H1 (cell line): ENCODE data around the gene RSKR. TPM values are rescaled to one million over a fixed set of nuclear protein-coding genes. Genes with fewer than 3 reads are reported as not detected.

Experiments used
- RNF2 ChIP-seq: fragments of 200-900, 300-1000 bp; sonication (generic); IDR thresholded peaks from 2 replicates; pipeline ENCODE4 v1.7.1; 2016; ENCODE audit warnings: borderline replicate concordance, low read depth, mild to moderate bottlenecking, antibody characterized with exemption, low read length; ENCODE audit not compliant: poor library complexity, severe bottlenecking; ENCODE audit errors: missing control alignments
- polyA plus RNA-seq, 7 experiments: library from polyadenylated mRNA; depleted of rRNA in 3 of 7; stranded (reverse) in 5 of 7; unstranded in 2 of 7; fragments of >200 nt in 5 of 7; fragments of 200-250 nt in 2 of 7; gene quantifications; 1 replicate in 5 of 7; 2 replicates in 1 of 7; 4 replicates in 1 of 7; pipeline versions ENCODE4 v1.2.1 to v1.2.3, GENCODE V29; 2011 to 2013; ENCODE audit warnings: missing spikeins in 2 of 7, mixed read lengths in 2 of 7
- total RNA-seq: library from RNA; stranded (reverse); fragmentation: NEBNext Ultra II Directional; extraction: Animal tissue kit (Norgen Biotek cat#: 25700); gene quantifications from 2 replicates; pipeline ENCODE4 v1.2.1, GENCODE V29; 2021
- TF ChIP-seq, protein P1 (sequence below): fragments of 300-600 bp; sonication (generic); IDR thresholded peaks from 2 replicates; pipeline ENCODE4 v1.7.1; 2012; ENCODE audit warnings: low read length, moderate library complexity, mild to moderate bottlenecking, inconsistent platforms; ENCODE audit not compliant: insufficient replicate concordance

The RSKR gene
- total and polyA plus RNA-seq, 2 of the 8 experiments (the other 6 are each of a cell fraction or from before 2014, with no cell fraction given): 24.1 to 28.5 TPM

GRCh38 chr17:28623696-28624095 is 9.7 kb upstream of the RSKR start (continued):
- TF ChIP-seq, protein P1, sequence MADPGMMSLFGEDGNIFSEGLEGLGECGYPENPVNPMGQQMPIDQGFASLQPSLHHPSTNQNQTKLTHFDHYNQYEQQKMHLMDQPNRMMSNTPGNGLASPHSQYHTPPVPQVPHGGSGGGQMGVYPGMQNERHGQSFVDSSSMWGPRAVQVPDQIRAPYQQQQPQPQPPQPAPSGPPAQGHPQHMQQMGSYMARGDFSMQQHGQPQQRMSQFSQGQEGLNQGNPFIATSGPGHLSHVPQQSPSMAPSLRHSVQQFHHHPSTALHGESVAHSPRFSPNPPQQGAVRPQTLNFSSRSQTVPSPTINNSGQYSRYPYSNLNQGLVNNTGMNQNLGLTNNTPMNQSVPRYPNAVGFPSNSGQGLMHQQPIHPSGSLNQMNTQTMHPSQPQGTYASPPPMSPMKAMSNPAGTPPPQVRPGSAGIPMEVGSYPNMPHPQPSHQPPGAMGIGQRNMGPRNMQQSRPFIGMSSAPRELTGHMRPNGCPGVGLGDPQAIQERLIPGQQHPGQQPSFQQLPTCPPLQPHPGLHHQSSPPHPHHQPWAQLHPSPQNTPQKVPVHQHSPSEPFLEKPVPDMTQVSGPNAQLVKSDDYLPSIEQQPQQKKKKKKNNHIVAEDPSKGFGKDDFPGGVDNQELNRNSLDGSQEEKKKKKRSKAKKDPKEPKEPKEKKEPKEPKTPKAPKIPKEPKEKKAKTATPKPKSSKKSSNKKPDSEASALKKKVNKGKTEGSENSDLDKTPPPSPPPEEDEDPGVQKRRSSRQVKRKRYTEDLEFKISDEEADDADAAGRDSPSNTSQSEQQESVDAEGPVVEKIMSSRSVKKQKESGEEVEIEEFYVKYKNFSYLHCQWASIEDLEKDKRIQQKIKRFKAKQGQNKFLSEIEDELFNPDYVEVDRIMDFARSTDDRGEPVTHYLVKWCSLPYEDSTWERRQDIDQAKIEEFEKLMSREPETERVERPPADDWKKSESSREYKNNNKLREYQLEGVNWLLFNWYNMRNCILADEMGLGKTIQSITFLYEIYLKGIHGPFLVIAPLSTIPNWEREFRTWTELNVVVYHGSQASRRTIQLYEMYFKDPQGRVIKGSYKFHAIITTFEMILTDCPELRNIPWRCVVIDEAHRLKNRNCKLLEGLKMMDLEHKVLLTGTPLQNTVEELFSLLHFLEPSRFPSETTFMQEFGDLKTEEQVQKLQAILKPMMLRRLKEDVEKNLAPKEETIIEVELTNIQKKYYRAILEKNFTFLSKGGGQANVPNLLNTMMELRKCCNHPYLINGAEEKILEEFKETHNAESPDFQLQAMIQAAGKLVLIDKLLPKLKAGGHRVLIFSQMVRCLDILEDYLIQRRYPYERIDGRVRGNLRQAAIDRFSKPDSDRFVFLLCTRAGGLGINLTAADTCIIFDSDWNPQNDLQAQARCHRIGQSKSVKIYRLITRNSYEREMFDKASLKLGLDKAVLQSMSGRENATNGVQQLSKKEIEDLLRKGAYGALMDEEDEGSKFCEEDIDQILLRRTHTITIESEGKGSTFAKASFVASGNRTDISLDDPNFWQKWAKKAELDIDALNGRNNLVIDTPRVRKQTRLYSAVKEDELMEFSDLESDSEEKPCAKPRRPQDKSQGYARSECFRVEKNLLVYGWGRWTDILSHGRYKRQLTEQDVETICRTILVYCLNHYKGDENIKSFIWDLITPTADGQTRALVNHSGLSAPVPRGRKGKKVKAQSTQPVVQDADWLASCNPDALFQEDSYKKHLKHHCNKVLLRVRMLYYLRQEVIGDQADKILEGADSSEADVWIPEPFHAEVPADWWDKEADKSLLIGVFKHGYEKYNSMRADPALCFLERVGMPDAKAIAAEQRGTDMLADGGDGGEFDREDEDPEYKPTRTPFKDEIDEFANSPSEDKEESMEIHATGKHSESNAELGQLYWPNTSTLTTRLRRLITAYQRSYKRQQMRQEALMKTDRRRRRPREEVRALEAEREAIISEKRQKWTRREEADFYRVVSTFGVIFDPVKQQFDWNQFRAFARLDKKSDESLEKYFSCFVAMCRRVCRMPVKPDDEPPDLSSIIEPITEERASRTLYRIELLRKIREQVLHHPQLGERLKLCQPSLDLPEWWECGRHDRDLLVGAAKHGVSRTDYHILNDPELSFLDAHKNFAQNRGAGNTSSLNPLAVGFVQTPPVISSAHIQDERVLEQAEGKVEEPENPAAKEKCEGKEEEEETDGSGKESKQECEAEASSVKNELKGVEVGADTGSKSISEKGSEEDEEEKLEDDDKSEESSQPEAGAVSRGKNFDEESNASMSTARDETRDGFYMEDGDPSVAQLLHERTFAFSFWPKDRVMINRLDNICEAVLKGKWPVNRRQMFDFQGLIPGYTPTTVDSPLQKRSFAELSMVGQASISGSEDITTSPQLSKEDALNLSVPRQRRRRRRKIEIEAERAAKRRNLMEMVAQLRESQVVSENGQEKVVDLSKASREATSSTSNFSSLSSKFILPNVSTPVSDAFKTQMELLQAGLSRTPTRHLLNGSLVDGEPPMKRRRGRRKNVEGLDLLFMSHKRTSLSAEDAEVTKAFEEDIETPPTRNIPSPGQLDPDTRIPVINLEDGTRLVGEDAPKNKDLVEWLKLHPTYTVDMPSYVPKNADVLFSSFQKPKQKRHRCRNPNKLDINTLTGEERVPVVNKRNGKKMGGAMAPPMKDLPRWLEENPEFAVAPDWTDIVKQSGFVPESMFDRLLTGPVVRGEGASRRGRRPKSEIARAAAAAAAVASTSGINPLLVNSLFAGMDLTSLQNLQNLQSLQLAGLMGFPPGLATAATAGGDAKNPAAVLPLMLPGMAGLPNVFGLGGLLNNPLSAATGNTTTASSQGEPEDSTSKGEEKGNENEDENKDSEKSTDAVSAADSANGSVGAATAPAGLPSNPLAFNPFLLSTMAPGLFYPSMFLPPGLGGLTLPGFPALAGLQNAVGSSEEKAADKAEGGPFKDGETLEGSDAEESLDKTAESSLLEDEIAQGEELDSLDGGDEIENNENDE: no peak
- TF ChIP-seq RNF2: no peak
